Stimulated activated effector memory CD8-positive, alpha-beta T cell treated with anti-CD3 and anti-CD28 coated beads, Interleukin-12 subunit alpha, Interleukin-12 subunit beta, amount 100 ng/mL, for 72 hours (primary cell): ENCODE results near the gene PON3.

Experiments
- ATAC-seq: fragments of 150-1000 bp; cut with Tn5 transposase; 2 replicates; pipeline ENCODE4 v1.10.0; 2021
- DNase-seq, 2 donors: peaks; one replicate each; pipeline ENCODE4 v3.0.0; 2021 to 2022; ENCODE audit warnings: low spot score in 2 of 2
- H3K27ac Mint-ChIP-seq: one replicate; pipeline ENCODE4 v1.8.0; 2022; ENCODE audit warnings: mild to moderate bottlenecking, mixed read lengths
- H3K36me3 Mint-ChIP-seq: one replicate; pipeline ENCODE4 v1.8.0; 2022; ENCODE audit warnings: mild to moderate bottlenecking, mixed read lengths
- H3K4me1 Mint-ChIP-seq: one replicate; pipeline ENCODE4 v1.8.0; 2022; ENCODE audit warnings: mixed read lengths
- H3K4me3 Mint-ChIP-seq: one replicate; pipeline ENCODE4 v1.8.0; 2022; ENCODE audit warnings: mild to moderate bottlenecking, mixed read lengths
- H3K9me3 Mint-ChIP-seq: one replicate; pipeline ENCODE4 v1.8.0; 2022; ENCODE audit warnings: mixed read lengths

PON3 gene

GRCh38 chr7:95311389-95311788 is 84.8 kb downstream of the PON3 start:
- DNase-seq = no peak

GRCh38 chr7:95309951-95310350 is 86.2 kb downstream of the PON3 start:
- DNase-seq (no peak), ATAC-seq (no peak)
- no peak overlapping the region for H3K27ac Mint-ChIP-seq
- no peaks in the 10 kb centered on the region for H3K9me3 Mint-ChIP-seq
- no peaks in the 10 kb centered on the region for H3K36me3 Mint-ChIP-seq
- H3K4me1 Mint-ChIP-seq = no peaks in the 10 kb centered on the region
- no peak overlapping the region for H3K4me3 Mint-ChIP-seq

More at GRCh38 chr7:95311389-95311788, 84.8 kb downstream of the PON3 start:
- Mint-ChIP-seq H3K9me3 (no peaks in the 10 kb centered on the region), H3K36me3 (no peaks in the 10 kb centered on the region), H3K27ac (no peak overlapping the region), H3K4me1 (no peaks in the 10 kb centered on the region), H3K4me3 (no peak overlapping the region)
- ATAC-seq = no peak
